CD1c-positive myeloid dendritic cell (primary cell): ENCODE data around the gene KRT4.
A peak's percentile ranks its signal among the peaks of the same experiment; 100 is the strongest.

Source experiments
- DNase-seq: peaks from one replicate; pipeline ENCODE4 v3.0.0-alpha.2; 2016; ENCODE audit errors: extremely low spot score

The KRT4 gene

GRCh38 chr12:52836491-52837412 is 22.8 kb upstream of the KRT4 start:
- DNase-seq, result no peak

- DNase-seq, result peak; percentile 82
Measured at GRCh38 chr12:52836042-52836466, 22.1 kb upstream of the KRT4 start.

- DNase-seq, result no peak
Measured at GRCh38 chr12:52835271-52836041, 21.5 kb upstream of the KRT4 start.

GRCh38 chr12:52834727-52835001 is 20.7 kb upstream of the KRT4 start:
- DNase-seq, result no peak

- no peak for DNase-seq
Measured at GRCh38 chr12:52833922-52834726, 20.2 kb upstream of the KRT4 start, which contains the start of gene KRT79. KRT79 (minus strand) TSS chr12:52834311; CDS start chr12:52834260, 51 bp downstream.

- DNase-seq, result peak; percentile 52
Measured at GRCh38 chr12:52832985-52833905, 19.3 kb upstream of the KRT4 start.

- no peak for DNase-seq
Measured at GRCh38 chr12:52832451-52832850, 18.5 kb upstream of the KRT4 start.

GRCh38 chr12:52831251-52831650 is 17.3 kb upstream of the KRT4 start:
- DNase-seq, result no peak

- DNase-seq, result no peak
Measured at GRCh38 chr12:52829986-52830770, 16.3 kb upstream of the KRT4 start.

GRCh38 chr12:52828591-52829021 is 14.7 kb upstream of the KRT4 start:
- DNase-seq, result peak; percentile 59

GRCh38 chr12:52828156-52828555 is 14.2 kb upstream of the KRT4 start:
- no peak for DNase-seq

GRCh38 chr12:52827499-52828090 is 13.7 kb upstream of the KRT4 start:
- no peak for DNase-seq

- DNase-seq, result no peak
Measured at GRCh38 chr12:52826611-52827498, 12.9 kb upstream of the KRT4 start.

GRCh38 chr12:52825961-52826360 is 12.0 kb upstream of the KRT4 start:
- no peak for DNase-seq

GRCh38 chr12:52824741-52825410 is 11.0 kb upstream of the KRT4 start:
- no peak for DNase-seq

- DNase-seq, result no peak
Measured at GRCh38 chr12:52823761-52824450, 10.0 kb upstream of the KRT4 start.

GRCh38 chr12:52822771-52823510 is 9.0 kb upstream of the KRT4 start:
- no peak for DNase-seq
